Measurements from ENCODE around the gene RPS5. TPM values are rescaled to one million over a fixed set of nuclear protein-coding genes. Genes with fewer than 3 reads are reported as not detected.

Gene RPS5
- total RNA-seq = 1,732 TPM

DNA sequence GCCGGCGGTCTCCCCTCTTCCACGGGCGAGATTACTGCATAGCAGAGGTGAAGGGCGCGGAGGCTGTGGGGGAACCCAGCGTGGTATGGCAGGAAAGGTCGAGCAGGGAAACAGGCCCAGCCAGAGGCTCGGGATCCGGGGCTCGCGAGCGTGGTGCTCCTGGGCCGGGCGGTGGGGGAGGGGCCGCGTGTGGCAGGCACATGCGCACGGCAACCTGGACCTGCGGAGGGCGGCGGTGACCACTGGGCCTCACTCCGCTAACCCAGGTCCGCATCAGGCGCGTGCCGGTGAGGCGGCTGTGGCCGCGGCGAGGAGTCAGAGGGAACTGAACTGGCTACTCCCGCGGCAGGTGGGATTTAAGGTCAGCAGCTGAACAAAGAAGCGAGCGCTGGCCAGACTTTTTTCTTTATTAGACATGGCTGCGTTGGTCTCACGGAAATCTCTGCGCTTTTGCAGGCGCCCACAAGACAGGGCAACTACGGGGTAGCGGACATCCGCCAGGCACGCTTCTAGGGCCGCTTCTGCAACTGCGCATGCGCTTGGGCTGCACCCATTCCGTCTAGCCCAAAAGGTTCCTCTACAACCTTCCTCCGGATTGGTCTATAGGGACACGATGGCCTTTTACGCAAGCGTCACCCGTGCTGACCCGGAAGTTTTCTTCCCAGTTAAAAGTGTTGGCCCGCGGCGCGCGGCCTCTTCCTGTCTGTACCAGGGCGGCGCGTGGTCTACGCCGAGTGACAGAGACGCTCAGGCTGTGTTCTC lies at the start of gene RPS5:
RPS5 (plus strand) TSS at position 694 of the 762 bp plus-strand sequence. CDS start 869 bp downstream, outside the sequence.

DNA sequence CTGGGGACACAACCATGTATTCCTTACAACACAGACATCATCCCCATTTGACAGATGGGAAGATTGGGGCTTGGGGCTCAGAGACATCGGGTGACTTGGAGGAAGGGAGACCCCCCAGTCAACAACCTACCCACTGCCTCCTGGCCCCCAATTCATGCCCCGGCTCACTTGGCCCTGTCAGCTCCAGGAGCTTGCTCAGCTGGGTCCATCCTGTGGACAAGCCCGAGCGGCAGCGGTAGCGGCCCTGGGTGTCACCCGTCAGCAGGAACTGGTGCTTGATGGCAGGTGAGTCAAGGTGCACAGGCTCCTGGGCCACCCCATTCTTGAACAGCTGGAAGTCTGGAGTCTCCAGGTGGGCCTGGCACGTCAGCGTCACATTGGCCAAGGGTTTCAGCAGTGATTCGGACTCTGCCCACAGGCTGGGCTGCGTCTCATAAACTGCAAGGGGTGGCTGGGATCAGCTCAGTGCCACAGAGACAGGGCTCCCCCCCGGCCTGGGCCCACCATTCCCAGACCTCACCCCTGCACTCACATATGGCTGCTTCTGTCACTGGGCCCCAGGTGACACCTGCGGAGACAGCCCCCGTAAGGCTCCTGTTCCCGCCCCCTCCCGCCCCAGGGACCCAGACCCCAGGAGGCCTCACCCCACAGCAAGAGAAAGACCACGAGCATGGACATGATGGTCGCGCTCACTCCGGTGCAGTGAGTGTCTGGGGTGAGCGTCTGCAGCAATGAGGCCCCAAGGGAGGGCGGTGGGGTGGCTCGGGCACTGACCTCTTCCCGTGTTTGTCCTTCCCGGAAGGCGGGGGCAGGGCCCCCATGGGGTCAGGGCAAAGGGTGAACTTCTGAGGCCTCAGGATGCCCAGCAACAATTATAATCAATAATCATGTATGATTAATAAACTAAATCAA lies 34.1 kb upstream of the RPS5 start, which contains the start of gene A1BG:
A1BG (minus strand) TSS at position 733 of the 912 bp plus-strand sequence; CDS start at position 678, 55 bp downstream.

DNA sequence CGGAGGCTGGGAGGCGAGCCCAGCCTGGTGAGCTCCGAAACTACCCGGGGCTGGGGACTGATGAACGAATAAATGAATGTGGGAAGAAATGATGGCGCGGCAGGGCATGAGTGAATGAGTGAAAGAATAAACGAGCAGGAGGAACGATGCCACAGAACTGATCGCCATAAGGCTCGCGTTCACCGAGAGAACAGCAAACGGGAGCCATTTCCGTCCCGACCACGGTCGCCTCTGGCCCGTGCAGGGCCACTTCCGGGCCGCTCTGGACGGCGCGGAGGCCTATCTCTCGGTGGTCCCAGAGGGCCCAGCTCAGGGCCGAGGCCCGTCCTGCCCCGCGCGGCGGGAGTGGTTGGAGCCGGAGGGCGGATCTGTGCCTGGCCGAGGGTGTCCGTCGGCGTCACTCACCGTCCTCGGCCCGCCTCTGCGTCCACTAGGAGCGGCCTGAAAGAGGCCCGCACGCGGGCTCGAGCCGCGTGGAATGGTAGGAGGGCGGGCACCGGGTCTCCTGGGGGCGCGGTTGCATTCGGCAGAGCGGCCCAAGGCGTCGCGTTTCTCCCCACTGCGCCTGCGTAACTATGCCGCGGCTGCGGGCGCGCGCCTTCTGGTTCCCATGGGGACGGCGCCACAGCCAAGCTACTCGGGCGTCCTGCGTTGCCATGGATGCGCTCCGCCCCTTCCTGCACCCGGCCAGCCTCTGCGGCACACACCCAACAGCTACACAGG lies 24.6 kb upstream of the RPS5 start, which contains the start of gene ZNF497:
ZNF497 (minus strand) TSS at position 480 of the 723 bp plus-strand sequence. CDS start 5,116 bp downstream, outside the sequence.

DNA sequence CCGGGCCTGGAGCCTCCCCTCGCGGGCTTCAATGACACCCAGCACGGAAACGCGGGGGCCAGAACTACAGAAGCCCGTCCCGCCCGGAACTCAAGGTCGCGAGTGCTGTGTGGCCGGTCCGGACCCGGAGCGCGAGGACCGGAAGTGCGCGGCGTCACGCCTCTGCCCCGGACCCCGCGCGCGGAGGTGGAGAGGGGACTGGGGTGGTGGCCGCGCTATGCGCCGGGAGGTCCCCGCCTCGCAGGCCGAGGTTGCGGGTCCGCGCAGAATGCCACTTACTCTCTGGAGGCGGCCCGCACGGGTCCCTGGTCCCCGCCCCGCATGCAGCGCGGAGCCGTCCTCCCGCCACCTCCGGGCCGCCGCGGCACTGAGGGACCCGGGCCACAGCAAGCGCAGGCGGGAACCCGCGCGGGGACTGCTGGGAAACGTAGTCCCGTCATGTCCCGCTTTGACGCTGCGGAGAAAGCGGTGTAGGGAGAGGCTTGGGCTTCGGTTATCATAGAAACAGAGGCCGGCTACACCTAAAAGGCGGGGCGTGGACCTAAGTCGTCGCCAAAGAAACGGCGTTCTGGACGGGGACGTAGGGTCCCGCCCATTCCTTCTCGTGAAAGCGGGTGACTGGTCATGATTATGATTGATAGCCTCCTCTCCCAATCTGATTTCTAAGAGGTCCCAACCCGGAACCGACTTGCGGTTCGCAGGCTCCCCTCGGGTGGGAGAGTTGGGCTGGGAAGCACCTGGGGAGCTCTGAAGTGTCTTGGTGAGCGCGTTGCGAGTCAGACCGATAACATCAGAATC lies 6.2 kb upstream of the RPS5 start, which contains the start of gene ZNF837:
ZNF837 (minus strand) TSS at position 369 of the 798 bp plus-strand sequence. CDS start 11,698 bp downstream, outside the sequence.

DNA sequence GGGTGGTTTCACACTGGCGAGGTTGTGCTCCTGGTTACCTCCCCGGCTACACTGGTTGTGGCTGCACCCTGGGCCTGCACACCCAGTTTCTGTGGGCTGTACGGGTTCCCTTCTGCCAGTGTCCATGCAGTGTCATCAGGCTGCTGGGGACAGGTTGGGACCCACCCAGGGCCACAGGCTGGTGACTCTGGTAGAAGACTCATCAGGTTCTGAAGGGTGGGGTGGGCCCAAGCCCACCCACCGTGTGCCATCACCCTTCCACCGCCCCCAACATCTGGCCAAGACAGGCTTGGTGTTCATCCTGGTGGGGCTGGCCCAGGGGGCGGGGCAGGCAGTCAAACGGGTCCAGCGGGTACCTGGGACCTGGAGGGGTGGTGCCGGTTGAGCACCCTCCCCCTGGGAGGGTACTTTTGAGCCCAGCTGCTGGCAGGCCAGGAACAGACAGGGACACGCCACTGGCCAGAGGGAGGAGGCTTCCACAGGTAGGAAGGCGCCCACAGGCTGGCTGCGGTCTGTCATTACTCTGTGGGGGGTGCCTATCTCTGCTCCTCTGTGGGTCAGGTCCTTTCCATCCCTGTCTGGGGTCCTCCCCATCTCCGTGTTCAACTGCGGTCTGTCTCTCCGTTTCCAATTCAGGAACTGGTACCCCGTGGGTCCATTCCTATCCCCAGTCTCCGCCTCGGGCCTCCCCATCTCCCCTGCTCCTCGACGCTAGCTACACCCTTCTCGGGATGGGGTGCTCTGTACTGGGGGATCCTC lies 8.3 kb downstream of the RPS5 start, which contains the start of gene RNF225:
RNF225 (plus strand) TSS at position 437 of the 759 bp plus-strand sequence. CDS start 434 bp downstream, outside the sequence.

DNA sequence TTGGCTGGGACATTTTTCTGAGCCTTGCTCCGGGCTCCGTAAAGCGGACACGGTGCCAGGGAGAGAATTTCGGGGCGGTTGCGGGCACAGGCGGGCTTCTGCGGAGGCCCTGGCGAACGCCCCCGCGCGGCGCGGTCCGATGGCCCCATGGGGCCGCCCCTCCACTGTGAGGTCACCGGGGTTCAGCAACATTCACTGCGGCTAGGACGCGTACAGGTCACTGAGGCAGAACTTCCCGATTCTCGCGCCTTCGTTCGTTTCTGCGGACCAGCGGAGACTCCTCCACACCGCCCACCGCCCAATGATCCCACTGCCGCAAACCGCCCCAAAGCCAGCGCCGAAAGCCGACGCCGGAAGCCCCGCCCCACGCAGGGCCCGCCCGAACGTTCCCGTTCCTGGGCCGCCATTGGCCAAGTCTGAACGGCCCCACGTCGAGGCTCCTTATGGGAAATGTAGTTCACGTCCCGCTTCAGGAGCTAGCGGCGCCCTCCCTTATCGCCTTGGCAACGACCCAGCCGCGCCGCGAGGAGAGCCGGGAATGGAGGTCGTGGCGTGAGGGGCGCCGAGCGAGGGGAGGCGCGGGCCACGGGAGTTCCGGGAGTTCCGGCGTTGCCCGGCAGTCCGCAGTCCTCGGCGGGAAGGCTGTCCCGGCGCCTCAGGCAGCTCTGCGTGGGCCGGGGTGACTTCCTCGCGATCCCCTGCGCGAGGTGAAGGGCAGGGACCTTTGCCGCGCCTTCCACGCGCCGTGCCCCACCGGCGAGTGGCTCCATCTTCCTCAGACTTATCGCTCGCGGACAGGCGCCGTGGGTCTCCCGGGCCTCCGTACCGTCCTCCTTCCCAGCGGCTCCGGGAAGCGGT lies 21.3 kb downstream of the RPS5 start, which contains the start of gene ZNF584:
ZNF584 (plus strand) TSS at position 498 of the 858 bp plus-strand sequence. CDS start 499 bp downstream, outside the sequence.

DNA sequence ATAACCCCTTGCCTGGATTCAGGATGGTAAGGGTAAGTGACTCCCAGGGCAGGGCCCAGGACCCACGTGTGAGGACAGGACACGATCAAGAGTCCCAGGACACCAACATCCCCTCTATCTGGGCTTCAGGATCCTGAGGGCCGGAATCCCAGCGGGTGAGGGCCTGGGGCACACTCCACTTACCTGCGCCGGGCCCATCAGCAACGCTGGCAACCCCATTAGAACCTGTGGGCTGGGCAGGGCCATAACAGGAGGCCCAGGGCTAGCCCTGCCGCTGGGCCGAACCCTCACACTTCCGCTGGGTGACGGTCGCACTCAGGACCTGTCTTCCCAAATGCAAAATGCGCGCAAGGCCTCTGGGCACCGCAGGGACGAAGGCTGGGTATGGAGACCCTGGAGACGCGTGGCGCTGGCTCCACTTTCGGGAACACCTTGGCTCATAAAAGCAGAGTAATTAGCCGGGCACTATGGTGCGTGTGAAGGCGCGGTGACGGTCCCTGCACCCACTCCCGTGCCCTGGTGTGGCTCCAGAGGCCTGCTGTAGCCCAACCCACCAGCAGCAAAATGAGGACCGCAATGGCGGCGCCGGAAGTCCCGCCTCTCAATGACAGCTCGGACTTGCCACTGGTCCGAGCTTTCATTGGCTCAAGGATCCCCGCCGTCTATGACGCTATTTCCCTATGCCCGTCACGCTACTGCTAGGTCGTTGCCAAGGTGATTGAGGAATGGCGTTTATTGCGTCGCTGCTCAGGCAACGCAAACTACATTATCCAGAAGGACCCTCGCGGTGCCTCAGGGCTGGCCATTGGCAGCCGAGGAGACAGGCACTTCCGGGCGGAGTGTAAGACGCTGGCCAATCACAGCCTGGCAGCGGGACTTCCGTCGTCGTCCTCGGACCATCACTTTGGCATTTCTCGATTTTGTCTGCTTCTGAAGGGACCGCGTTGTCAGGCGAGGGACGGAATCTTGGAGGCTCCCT lies 52.8 kb downstream of the RPS5 start, which contains the start of gene ZNF132:
ZNF132 (minus strand) TSS at position 578 of the 979 bp plus-strand sequence; CDS start at position 246, 332 bp downstream.

Small RNAs within 50 kb of the gene (small RNA-seq; reads per million reads assigned to genes)
- gene MIR4754 (ENCODE audit: low replicate concordance) = not detected
- gene RNA5SP473 (ENCODE audit: low replicate concordance) = not detected

Other genes with a start within 250 kb of the RPS5 start
- 24.6 TPM for gene ZNF329, start 236.5 kb upstream of the RPS5 start, total RNA-seq
- gene ZNF274, start 204.2 kb upstream of the RPS5 start, total RNA-seq = 17.5 TPM
- gene ZNF544, start 158.4 kb upstream of the RPS5 start, total RNA-seq = 57.1 TPM
- 10.9 TPM for gene ZNF8, start 108.3 kb upstream of the RPS5 start, total RNA-seq
- gene ERVK3-1, start 81.9 kb upstream of the RPS5 start, total RNA-seq = 38.0 TPM
- gene ZSCAN22, start 60.3 kb upstream of the RPS5 start, total RNA-seq = 2.7 TPM
- 4.3 TPM for gene A1BG, start 33.8 kb upstream of the RPS5 start, total RNA-seq
- gene ZNF497, start 24.5 kb upstream of the RPS5 start, total RNA-seq = 7.1 TPM
- gene ZNF837, start 6.2 kb upstream of the RPS5 start, total RNA-seq = 4.7 TPM
- not detected for gene RNF225, start 8.4 kb downstream of the RPS5 start, total RNA-seq
- 27.2 TPM for gene ZNF584, start 21.4 kb downstream of the RPS5 start, total RNA-seq
- 11.8 TPM for gene ZNF132, start 52.9 kb downstream of the RPS5 start, total RNA-seq
- 13.7 TPM for gene ZNF324B, start 64.4 kb downstream of the RPS5 start, total RNA-seq
- 24.7 TPM for gene ZNF324, start 79.8 kb downstream of the RPS5 start, total RNA-seq
- gene ZNF446, start 89.1 kb downstream of the RPS5 start, total RNA-seq = 18.7 TPM
- 6.9 TPM for gene SLC27A5, start 124.7 kb downstream of the RPS5 start, total RNA-seq
- 12.1 TPM for gene ZBTB45, start 132.5 kb downstream of the RPS5 start, total RNA-seq
- gene TRIM28, start 156.8 kb downstream of the RPS5 start, total RNA-seq = 422 TPM
- 77.3 TPM for gene CHMP2A, start 167.8 kb downstream of the RPS5 start, total RNA-seq
- gene UBE2M, start 171.3 kb downstream of the RPS5 start, total RNA-seq = 64.5 TPM
- gene MZF1, start 186.1 kb downstream of the RPS5 start, total RNA-seq = 37.2 TPM

All from metanephros (tissue), 2 donors.